IMR-90 (cell line): ENCODE data around the gene SPP1. TPM values are rescaled to one million over a fixed set of nuclear protein-coding genes. Genes with fewer than 3 reads are reported as not detected.

ENCODE experiments used
- ATAC-seq: fragments of 200-7000 bp; cut with Tn5 transposase; 2 replicates; pipeline ENCODE4 v1.9.1; 2020; ENCODE audit warnings: low read depth, mild to moderate bottlenecking, moderate library complexity
- BruUV-seq: library from RNA; stranded (reverse); fragments of 400-500 nt; replicated peaks from 2 replicates; lab custom pipeline; 2021; lab: Mats Ljungman, UMichigan
- CTCF ChIA-PET: fragments of 300-600 bp; formaldehyde crosslinking; extraction: SDS; loops from one replicate; lab custom pipeline; 2021; ENCODE audit warnings: antibody characterized with exemption; lab: Yijun Ruan, JAX
- POLR2A ChIA-PET: fragments of 300-600 bp; sonication (Branson Sonifier 250); formaldehyde crosslinking; loops from one replicate; lab custom pipeline; 2022; ENCODE audit warnings: antibody characterized with exemption; ENCODE audit not compliant: unreplicated experiment; lab: Charles Lee
- DNase-seq: peaks from one replicate; pipeline ENCODE4 v3.0.0; 2013
- H2AFZ ChIP-seq: replicated peaks from 2 replicates; pipeline ENCODE3; 2013; ENCODE audit warnings: low read length, mild to moderate bottlenecking; ENCODE audit not compliant: poor library complexity
- H2AK5ac ChIP-seq: 2 replicates; pipeline ENCODE4 v1.6.1; 2013; ENCODE audit warnings: low read depth, low read length, inconsistent platforms
- H2AK9ac ChIP-seq: replicated peaks from 2 replicates; pipeline ENCODE3; 2013; ENCODE audit warnings: mild to moderate bottlenecking, low read depth, low read length, moderate library complexity; ENCODE audit not compliant: poor library complexity
- H2BK120ac ChIP-seq: 2 replicates; pipeline ENCODE4 v1.6.1; 2013; ENCODE audit warnings: low read depth, low read length, inconsistent platforms
- H2BK15ac ChIP-seq: 3 replicates; pipeline ENCODE4 v1.6.1; 2013; ENCODE audit warnings: low read depth, low read length, inconsistent platforms
- H2BK20ac ChIP-seq: 2 replicates; pipeline ENCODE4 v1.6.1; 2013; ENCODE audit warnings: low read depth, mild to moderate bottlenecking, inconsistent platforms, low read length, moderate library complexity
- H2BK5ac ChIP-seq: 2 replicates; pipeline ENCODE4 v1.6.1; 2013; ENCODE audit warnings: mild to moderate bottlenecking, low read depth, low read length, inconsistent platforms; ENCODE audit not compliant: poor library complexity, severe bottlenecking
- H3K14ac ChIP-seq: replicated peaks from 2 replicates; pipeline ENCODE4 v1.6.1; 2013; ENCODE audit warnings: low read depth, low read length, inconsistent platforms
- H3K18ac ChIP-seq: 2 replicates; pipeline ENCODE4 v1.6.1; 2013; ENCODE audit warnings: low read depth, low read length, control low read depth
- H3K23ac ChIP-seq: 2 replicates; pipeline ENCODE4 v1.6.1; 2013; ENCODE audit warnings: low read depth, low read length, inconsistent platforms
- H3K27ac ChIP-seq: 2 replicates; pipeline ENCODE4 v1.5.1; 2013; ENCODE audit warnings: mild to moderate bottlenecking, control low read depth, low read length; ENCODE audit not compliant: insufficient read depth
- H3K27me3 ChIP-seq: 2 replicates; pipeline ENCODE4 v1.6.1; 2013; ENCODE audit warnings: low read length; ENCODE audit not compliant: control insufficient read depth, insufficient read depth
- H3K36me3 ChIP-seq: 2 replicates; pipeline ENCODE4 v1.6.1; 2013; ENCODE audit warnings: low read length, mixed read lengths; ENCODE audit not compliant: control insufficient read depth, insufficient read depth
- H3K4ac ChIP-seq: 2 replicates; pipeline ENCODE4 v1.6.1; 2013; ENCODE audit warnings: low read depth, low read length, inconsistent platforms
- H3K4me1 ChIP-seq: 2 replicates; pipeline ENCODE4 v1.6.1; 2013; ENCODE audit warnings: low read length, mixed read lengths; ENCODE audit not compliant: control insufficient read depth, insufficient read depth
- H3K4me2 ChIP-seq: 2 replicates; pipeline ENCODE4 v1.6.1; 2013; ENCODE audit warnings: low read depth, mild to moderate bottlenecking, control low read depth, low read length, moderate library complexity
- H3K4me3 ChIP-seq: 2 replicates; pipeline ENCODE4 v1.5.1; 2013; ENCODE audit warnings: low read depth, mild to moderate bottlenecking, control low read depth, low read length, moderate library complexity; ENCODE audit not compliant: insufficient read depth
- H3K56ac ChIP-seq: 2 replicates; pipeline ENCODE4 v1.6.1; 2013; ENCODE audit warnings: low read length, inconsistent platforms; ENCODE audit not compliant: insufficient read depth; ENCODE audit errors: extremely low read depth
- H3K79me1 ChIP-seq, 2 experiments: 2 replicates each; pipeline ENCODE4 v1.6.1; 2013; ENCODE audit warnings: low read length in 2 of 2, inconsistent platforms in 1 of 2, low read depth in 1 of 2
- H3K9ac ChIP-seq: 2 replicates; pipeline ENCODE4 v1.6.1; 2013; ENCODE audit warnings: low read depth, low read length, control low read depth
- H3K9me1 ChIP-seq: 2 replicates; pipeline ENCODE4 v1.6.1; 2013; ENCODE audit warnings: low read length, inconsistent platforms; ENCODE audit not compliant: insufficient read depth
- H3K9me3 ChIP-seq: 2 replicates; pipeline ENCODE4 v1.6.1; 2013; ENCODE audit warnings: low read length; ENCODE audit not compliant: control insufficient read depth, insufficient read depth
- H4K20me1 ChIP-seq: 2 replicates; pipeline ENCODE4 v1.6.1; 2013; ENCODE audit warnings: low read length, inconsistent platforms; ENCODE audit not compliant: insufficient read depth
- H4K5ac ChIP-seq: 2 replicates; pipeline ENCODE4 v1.6.1; 2013; ENCODE audit warnings: mild to moderate bottlenecking, low read depth, low read length, control low read depth
- H4K8ac ChIP-seq, 2 experiments: 2 replicates each; pipeline ENCODE4 v1.6.1; 2013; ENCODE audit warnings: low read depth in 2 of 2, low read length in 2 of 2, control low read depth in 1 of 2, inconsistent platforms in 1 of 2
- H4K91ac ChIP-seq: 2 replicates; pipeline ENCODE4 v1.6.1; 2013; ENCODE audit warnings: low read depth, low read length, inconsistent platforms; ENCODE audit not compliant: insufficient read depth
- BHLHE40 ChIP-seq: fragments of 150-350 bp; IDR thresholded peaks from 2 replicates; pipeline ENCODE4 v1.6.1; 2016; ENCODE audit warnings: mild to moderate bottlenecking, low read depth, low read length
- CEBPB ChIP-seq: IDR thresholded peaks from 2 replicates; pipeline ENCODE4 v1.6.1; 2012; ENCODE audit warnings: low read depth, low read length, improper control_type of control experiment
- MAZ ChIP-seq: IDR thresholded peaks from 2 replicates; pipeline ENCODE4 v1.6.1; 2012; ENCODE audit warnings: low read depth, mild to moderate bottlenecking, low read length, improper control_type of control experiment, moderate library complexity, borderline replicate concordance
- NFE2L2 ChIP-seq: fragments of 150-350 bp; IDR thresholded peaks from 2 replicates; pipeline ENCODE4 v1.6.1; 2016; ENCODE audit warnings: low read depth, mild to moderate bottlenecking, low read length
- WGBS, 2 experiments: methylation state at CpG; one replicate each; pipeline versions ENCODE4 v1.1.5 to v1.1.7; 2013; ENCODE audit warnings: missing lambda C conversion rate in 2 of 2; ENCODE audit not compliant: insufficient read length in 1 of 2; ENCODE audit errors: extremely low coverage in 2 of 2; 5-methylcytosine and 5-hydroxymethylcytosine counted together
- dilution Hi-C: fragments of 300-500 bp; cut with HindIII; formaldehyde crosslinking; loops from one replicate; pipeline ENCODE4 v1.14.3; 2018; ENCODE audit warnings: low sequenced_read_pairs; ENCODE audit not compliant: unreplicated experiment
- in situ Hi-C: fragments of 300-500 bp; cut with MboI; formaldehyde crosslinking; loops from 3 replicates; pipeline ENCODE4 v1.14.3; 2019; ENCODE audit warnings: low sequenced_read_pairs, inconsistent platforms, mixed read lengths
- intact Hi-C: fragments of 100-400 bp; cut with micrococcal nuclease; formaldehyde crosslinking; loops from 2 replicates; pipeline ENCODE4 v1.10.0; 2022
- polyA plus RNA-seq, 3 experiments: library from polyadenylated mRNA; depleted of rRNA; stranded (reverse); fragments of >200 nt; gene quantifications; 2 replicates each; pipeline ENCODE4 v1.2.3, GENCODE V29; 2012; ENCODE audit warnings: low replicate concordance in 1 of 3
- total RNA-seq: library from RNA; depleted of rRNA; stranded (reverse); fragments of >200 nt; gene quantifications from 2 replicates; pipeline ENCODE4 v1.2.3, GENCODE V29; 2012

Gene SPP1
- total and polyA plus RNA-seq, 2 of the 4 experiments (the other 2 are of a cell fraction) = 0.18 to 0.50 TPM

GRCh38 chr4:87975466-87975865 is at the start of gene SPP1 (continued):
- TF ChIP-seq CEBPB = no peak

DNA sequence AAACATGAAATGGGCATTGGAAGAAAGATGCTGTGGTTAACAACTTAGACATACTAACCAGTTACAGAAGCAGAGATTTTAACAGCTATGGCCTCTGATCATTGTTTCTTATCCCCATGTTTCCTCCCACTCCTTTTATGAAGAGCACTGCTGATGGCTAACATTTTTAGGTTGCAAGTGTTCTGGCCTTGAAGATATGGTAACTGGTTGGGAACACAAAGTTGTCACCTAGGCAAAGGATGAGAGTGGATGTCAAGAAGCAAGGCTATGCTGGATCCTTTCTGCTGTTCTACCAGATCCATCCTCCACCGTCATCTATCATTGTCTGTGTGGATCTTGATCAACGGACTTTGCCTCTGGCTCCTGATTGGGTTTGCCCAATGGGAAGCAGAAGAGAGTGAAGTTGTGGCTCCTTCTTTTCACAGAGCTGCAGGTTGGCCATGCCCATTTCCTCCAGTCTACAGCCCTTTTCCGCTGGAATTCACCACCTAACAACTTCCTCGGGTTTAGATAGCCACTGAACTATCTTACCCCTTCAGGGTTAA is 48.9 kb upstream of the SPP1 start:
- H3K56ac ChIP-seq = no peak overlapping the region
- no peak overlapping the region for H3K4me3 ChIP-seq
- CTCF ChIA-PET = no interaction called here
- WGBS, 2 experiments = no CpG with 5 or more reads among the region's 4 CpGs
- H3K9me1 ChIP-seq = no peaks in the 10 kb centered on the region
- H4K20me1 ChIP-seq = no peaks in the 10 kb centered on the region
- H3K23ac ChIP-seq = no peak overlapping the region
- H3K27me3 ChIP-seq = no peaks in the 10 kb centered on the region
- ATAC-seq (no peak), DNase-seq (no peak)
- dilution Hi-C loops (no loop called here), intact Hi-C loops (no loop called here), in situ Hi-C loops (no loop called here)
- H2BK15ac ChIP-seq = no peak overlapping the region
- no peak overlapping the region for H3K4ac ChIP-seq
- no peak for TF ChIP-seq BHLHE40
- no peak for TF ChIP-seq NFE2L2
- TF ChIP-seq MAZ = no peak
- H3K4me1 ChIP-seq = no peaks in the 10 kb centered on the region
- H3K36me3 ChIP-seq = no peaks in the 10 kb centered on the region
- no peak overlapping the region for H2AK5ac ChIP-seq
- POLR2A ChIA-PET = no interaction called here
- no peak overlapping the region for H4K91ac ChIP-seq
- H2BK20ac ChIP-seq = no peak overlapping the region
- H2AFZ ChIP-seq = no peak overlapping the region
- no TSS peak for BruUV-seq
- H3K18ac ChIP-seq = no peak overlapping the region
- H3K79me1 ChIP-seq = no peaks in the 10 kb centered on the region
- H3K4me2 ChIP-seq = no peak overlapping the region
- H2BK5ac ChIP-seq = no peak overlapping the region
- H3K9ac ChIP-seq = no peak overlapping the region
- no peak overlapping the region for H2BK120ac ChIP-seq
- no peak overlapping the region for H2AK9ac ChIP-seq
- no peak overlapping the region for H4K8ac ChIP-seq
- no peak overlapping the region for H4K5ac ChIP-seq
- H3K9me3 ChIP-seq = no peaks in the 10 kb centered on the region
- no peak overlapping the region for H3K27ac ChIP-seq
- no peak overlapping the region for H3K14ac ChIP-seq
